HG03097 (cell line): ENCODE results near the gene NUDT14.

Experiments
- ATAC-seq: cut with Tn5 transposase; IDR thresholded peaks from one replicate; pipeline ENCODE4 v1.9.1; 2021; ENCODE audit not compliant: unreplicated experiment, low FRiP score

Gene NUDT14

DNA sequence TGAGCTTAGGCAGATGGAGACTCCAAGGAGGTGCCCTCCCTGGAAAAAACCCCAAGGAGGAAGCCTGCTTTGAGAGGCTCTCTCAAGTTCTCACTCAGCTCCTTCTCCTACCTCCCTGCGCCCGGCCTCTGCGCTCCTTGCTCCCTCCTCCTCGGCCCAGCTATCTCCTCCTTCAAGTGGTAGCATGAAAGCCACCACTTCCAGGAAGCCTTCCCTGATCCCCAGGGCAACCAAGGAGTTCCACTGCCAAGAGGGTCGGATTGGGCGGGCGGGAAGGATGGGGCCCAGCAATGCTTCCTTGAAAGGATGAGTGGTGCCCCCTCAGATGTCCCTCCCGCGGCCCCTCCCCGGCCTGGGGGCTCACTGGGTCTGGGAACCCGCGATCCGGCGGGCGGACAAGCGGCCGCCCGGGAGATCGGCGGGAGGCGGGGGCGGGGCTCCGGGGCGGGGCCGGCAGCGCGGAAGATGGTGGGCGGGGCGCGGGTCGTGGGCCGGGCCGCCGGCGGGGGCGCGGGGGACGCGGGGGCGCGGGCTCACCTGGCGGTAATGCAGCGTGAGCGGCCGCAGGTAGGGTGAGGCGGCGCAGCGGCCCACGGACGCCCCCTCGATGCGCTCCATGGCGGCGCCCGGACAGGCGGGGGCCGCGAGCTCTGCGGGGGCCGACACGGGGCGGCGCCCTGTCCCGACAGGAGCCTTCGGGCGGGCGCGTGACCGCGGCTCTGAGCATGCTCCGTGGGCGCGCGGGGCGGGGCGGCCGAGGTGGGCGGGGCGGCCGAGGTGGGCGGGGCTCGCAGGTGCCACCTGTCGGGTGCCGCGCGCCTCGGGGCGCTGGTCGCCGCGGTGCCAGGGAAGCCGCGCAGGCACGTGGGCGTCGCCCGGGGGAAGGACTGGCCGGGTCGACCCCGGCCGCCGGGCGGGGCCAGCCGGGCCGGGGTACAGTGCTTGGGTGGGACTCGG is at the start of gene NUDT14:
Gene NUDT14, minus strand, starts transcription at position 721 of the 957 bp plus-strand sequence. Its CDS starts 103 bp downstream, at position 618.
- no peak for ATAC-seq

DNA sequence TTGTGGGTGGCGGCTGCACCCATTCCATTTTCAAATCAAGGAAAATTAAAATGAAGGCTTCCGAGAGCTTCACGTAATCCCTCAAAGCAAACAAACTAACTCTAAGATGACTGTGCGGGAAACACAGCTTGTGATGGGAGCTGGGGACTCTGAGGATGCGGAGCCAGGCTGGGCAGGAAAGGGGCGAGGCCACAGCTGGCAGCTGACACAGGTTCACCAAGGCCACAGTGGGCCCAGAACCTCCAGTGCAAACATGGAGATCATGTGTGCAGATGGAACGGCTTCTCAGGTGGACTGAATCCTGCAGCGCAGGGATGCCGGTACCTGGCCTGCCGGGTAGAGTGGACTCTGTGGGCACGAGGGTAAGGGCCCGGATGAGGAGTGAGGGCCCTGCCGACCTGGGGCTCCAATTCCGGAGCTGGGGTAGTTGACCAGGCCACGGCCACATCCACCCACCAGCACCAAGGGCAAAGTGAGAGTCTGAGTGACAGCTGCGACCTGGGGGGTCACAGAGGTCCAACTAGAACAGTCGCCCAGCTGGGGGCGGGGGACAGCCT is 48.1 kb upstream of the NUDT14 start:
- ATAC-seq: no peak

DNA sequence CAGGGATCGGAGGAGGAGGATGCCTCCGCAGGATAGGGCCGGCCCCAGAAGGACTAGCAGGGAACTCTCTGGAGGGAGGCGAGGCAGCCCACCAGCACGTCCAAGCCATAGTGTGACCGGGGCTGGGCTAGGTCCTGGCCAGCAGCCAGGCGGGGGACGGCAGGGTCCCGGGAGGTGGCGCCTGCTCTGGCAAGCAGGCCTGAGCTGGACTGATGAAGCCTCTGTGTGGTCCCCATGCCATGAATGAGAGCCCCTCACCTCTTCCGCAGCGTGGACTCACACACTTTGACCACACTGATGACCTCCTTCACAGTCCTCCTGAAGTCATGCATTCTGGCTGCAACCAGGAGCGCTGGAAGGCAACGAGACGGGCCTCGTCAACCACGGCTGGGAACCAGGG is 47.5 kb upstream of the NUDT14 start:
- ATAC-seq: no peak

DNA sequence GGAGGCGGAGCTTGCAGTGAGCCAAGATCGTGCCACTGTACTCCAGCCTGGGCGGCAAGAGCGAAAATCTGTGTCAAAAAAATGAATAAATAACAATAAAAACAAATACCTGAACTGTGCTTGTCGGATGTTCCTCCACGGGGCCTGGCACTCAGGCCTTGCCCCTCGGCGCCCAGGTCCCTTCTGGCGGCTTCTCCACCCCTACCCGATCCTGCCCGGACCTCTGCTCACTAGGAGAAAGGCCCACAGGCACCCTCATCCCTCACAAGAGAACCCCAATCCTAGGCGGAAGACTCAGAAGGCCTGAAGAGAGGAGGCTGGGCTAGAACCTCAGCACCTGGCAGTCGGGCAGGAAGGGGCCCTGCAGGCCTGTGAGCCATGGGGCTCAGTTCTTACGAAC is 46.2 kb upstream of the NUDT14 start:
- no peak for ATAC-seq

DNA sequence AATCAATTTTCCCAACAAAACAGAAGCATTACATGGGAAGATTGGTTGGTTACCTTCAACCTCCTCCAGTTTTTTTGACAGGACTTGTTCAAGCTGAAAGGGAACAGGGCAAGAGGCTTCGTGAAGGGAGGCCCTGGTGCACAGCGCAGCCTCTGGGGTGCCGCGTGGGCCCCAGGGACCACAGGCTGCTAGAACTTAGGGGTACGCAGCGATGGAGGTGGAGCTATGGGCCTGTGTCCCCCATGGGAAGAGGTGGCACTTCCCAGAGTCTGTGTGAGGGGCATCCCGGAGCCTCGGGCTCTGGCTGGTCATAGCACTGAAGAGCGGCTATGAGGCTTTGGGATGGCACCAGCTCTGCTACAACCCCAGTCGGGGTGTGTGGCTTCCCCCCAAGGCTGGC is 45.1 kb upstream of the NUDT14 start:
- ATAC-seq: no peak

DNA sequence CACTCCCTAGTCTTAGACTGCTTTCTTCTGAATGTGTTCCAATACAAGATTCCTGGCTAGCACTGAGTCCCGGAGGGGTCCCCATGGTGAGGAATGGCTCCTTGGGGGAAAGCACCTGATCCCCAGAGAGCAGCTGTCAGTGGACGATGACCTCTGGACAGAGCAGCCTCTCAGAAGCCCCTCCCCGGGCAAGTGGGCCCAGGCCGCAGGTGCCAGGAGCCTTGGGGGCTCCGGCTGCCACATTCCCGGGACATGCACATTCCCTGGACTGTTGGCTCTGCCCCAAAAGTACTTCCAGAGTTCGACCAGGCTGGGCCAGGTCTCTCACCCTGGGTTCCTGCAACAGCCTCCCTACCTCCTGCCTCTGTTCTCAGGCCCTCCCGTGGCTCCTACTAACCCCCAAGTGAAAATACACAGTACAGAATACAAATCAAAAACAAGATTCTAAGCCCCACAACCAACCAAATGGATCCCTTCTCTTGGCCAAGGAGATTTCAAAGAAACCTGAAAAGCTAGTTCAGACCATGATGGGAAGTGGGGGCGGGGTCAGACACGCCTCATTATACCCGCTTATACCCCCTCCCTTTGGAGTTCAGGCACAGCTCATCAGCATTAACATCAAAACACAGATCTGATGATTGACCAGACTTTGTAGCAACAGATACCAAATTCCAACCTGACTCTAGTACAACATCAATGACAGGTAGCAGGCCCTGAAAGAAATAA is 43.9 kb upstream of the NUDT14 start:
- no peak for ATAC-seq

DNA sequence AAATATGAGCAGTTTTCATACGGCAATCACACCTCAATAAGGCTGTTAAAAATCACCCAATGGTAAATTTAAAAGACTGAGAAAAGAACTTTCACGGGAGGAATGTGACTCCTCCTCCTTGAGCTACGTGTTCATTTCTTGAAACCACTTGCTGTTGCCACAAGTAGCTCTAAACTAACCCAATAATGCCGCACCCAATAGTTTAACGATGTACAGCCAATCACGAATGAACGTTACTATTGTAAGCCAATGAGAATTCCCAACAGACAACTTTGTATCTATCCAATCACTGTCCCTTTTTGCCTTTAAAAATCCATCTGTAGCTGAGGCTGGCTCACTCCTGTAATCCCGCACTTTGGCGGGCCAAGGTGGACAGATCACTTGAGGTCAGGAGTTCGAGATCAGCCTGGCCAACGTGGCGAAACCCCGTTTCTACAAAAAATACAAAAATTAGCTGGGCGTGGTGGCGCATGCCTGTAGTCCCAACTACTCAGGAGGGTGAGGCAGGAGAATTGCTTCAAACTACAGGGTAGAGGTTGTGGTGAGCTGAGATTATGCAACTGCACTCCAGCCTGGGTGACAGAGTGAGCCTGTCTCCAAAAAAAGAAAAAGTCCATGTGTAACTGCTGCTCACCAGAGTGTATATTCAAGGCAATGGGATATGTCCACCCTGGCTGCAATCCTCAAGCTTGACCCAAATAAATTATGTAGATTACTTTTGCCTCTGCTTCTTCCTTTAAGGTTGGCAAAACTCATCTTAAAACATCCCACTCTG is 42.8 kb upstream of the NUDT14 start:
- ATAC-seq: no peak

DNA sequence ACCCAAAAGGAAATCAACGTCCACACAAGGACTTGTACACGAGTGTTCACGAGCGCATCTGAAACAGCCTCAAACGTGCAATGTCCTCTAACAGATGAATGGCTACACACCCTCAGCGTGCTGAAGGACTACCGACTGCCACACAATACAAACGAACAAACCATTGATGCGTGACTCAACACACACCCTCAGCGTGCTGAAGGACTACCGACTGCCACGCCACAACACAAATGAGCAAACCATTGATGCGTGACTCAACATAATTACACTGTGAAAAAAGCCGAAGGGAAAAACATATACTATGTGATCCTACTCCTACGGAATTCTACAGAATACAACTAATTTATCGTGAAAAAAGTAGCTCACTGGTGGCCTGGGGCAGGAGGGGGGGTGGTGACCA is 42.1 kb upstream of the NUDT14 start:
- no peak for ATAC-seq

DNA sequence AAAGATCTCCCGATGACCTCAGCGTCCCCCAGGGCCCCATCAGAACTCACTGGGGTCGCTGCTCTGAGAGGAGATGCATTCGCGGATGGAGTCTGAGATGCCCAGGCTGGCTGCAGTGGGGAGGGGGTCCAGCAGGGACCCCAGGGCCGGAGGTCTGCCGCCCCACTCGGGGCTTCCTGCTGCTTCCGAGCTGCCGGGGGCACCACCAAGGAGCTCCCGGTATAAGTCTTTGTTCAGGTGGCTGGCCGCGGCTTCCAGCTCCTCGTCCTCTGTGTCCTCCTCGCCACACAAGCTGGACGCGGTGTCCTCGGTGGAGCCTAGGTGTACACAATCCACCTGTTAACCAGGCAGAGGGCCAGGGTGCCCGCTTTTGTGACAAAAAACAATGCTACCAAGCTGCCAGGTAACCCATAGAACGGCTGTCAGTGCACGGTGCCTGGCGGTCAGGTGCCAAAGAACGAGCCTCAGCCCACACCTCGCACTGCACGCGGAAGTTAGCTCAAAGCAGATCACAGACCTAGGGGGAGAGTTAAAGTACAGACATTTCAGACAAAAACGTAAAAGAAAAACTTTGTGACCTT is 40.6 kb upstream of the NUDT14 start:
- no peak for ATAC-seq

DNA sequence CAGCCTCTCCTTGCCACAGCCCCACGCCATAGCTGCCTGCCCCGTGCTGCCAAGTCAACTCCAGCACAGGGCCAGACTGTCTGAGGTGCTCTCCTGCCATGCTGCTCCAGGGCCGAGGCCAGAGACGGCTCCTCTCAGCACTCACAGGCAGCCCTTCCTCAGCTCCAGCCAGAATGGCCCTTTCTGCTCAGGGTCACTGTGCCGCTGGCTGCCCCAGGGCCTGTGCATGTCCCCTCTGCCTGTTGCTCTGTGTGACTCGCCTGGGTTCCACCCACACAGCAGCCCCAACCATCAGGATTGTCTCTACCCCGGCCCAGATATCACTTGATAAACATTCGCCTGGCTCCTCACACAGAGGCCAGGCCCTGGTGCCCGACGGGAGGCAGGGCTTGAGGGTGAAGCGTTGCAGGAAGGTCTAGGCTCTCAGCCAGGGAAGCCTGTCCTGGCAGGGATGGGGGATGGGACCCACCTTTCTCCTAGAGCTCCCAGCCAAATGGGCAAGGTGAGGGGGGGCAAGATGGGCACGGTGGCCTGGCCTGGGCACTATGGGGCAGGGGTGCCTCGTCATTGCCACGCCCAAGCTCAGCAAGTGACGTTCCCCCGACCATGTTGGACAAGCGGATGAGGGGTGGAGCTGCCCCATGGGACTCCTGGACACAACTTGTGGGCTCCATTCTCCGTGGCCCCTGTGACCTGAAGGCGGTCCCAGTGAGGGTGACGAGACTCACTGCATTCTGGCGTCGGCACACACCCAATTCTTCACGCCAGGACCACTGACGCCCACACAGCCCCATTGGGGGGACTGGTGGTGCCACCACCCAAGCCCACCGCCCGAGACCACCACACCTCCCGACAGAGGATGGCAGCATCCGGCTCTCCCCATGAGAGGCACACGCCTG is 39.8 kb upstream of the NUDT14 start:
- ATAC-seq: no peak

DNA sequence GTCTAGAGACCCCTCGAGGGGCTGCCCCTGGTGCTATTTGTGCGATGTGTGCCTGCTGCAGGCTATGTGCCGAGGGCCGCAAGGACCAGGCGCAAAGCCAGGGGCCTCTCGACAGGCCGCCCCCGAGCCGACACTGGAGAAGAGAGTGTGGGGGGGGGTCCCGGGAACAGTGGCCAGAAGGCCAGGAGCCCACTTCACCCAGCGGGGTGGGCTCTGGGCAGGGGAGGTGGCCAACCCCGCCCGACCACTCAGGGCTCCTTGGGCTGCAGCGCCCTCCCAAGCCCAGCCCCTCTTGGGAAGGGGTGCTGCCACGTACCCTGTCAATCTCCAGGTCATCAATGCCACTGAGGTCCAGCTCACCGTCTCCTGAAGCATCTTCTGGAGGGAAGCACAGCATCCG is 38.6 kb upstream of the NUDT14 start:
- no peak for ATAC-seq

DNA sequence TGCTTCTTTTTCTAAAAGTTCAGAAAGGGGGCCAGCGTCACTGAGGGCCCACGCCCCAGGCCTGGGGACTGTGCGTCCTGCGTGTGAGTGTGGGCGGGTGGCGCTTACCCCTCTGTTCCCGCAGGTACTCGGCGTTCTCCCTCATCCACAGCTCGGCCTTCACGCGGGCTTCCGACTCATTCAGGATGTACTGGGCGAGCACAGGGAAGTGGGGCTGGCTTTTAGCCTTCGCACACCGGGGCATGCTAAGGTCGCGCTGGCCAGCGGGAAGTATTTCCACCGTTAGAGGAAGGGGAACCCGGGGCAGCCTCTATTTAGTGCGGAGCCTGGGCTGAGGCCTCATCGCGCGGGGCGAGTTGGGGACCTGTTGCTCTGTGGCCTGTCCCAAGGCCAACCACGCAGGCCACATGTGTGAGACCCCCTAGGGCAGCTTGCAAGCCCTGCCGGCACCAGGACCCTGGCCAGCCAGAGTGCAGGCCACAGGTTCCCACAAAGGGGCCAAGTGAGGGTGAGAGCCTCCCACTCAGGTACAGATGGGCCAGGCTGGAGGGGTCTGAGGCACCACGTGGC is 38.0 kb upstream of the NUDT14 start:
- ATAC-seq: no peak

DNA sequence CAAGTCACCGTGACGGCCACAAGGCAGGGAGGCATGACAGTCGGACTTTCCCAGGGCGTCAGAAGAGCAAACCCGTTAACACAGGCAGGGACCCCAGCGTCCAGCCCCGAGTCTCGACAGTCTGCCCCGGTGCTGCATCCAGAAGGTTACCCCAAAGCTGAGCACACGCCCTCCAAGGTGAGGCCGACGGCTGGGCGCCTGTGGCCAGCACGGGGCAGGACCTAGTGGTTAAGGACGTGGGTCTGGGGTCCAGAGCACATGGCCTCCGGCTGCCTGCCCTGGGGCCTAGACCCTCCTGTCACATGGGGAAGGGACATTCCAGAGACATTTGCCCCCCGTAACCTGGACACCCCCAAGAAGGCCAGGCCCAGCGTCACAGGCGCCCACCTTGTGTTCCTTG is 37.5 kb upstream of the NUDT14 start:
- no peak for ATAC-seq

DNA sequence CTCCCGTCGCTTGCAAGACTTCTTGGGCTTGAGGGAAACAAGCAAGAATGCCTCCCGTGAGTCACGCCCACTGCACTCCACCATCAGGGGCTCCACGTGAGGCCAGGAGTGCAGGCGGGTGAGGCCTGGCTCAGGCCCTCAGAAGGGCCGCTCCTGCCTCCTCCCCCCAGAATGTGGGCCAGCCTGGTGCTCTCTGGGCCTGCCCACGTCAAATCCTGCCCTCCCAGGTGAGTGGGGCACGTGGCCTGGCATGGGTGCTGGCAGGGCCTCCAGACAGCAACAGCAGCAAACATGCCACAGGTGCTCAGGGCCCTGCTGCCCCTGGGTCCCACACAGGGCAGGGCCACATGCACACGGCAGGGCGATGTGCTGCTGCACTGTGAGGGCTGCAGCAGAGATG is 36.7 kb upstream of the NUDT14 start:
- ATAC-seq: no peak

DNA sequence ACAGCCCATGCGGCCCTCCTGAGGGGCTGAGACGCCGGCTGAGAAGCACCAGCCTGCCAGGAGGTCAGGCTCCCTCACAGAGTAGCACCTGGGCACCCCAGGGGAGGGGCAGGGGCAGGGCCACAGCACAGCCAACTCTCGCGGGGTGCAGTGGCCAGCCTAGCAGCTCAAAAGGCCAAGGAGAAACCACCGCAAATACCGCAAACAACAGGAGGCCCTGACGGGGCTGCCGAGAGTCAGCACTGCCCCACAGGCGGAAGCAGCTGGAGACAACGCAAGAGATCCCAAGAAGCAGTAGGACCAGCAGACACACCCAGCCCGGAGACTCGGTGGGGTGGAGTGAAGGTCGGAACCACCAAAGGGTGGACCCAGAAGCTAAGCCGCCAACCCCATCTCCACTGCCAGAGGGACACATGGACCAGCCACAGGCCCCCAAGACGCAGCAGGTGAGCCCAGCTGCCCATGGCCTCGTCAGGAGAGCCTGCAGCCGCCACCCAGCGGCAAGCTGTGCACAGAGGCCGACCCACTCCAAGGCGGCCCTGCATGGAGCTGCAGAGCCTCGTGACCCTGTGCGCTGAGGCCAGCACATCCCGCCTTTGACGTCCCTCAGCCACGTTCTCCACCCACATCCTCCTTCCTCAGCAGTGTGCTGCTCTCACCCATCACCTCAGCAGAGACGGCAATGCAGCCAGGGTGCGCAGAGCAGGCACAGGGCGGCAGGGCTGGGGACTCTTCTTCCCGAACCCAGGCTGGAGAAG is 35.6 kb upstream of the NUDT14 start:
- ATAC-seq: no peak

DNA sequence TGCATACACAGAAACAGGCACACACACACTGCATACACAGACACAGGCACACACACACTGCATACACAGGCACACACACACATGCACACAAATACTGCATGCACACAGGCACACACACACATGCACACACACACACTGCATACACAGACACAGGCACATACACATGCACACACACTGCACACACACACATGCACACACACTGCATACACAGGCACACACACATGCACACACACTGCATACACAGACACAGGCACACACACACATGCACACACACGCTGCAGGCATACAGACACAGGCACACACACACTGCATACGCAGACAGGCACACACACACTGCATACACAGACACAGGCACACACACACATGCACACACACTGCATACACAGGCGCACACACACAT is 34.5 kb upstream of the NUDT14 start:
- no peak for ATAC-seq

DNA sequence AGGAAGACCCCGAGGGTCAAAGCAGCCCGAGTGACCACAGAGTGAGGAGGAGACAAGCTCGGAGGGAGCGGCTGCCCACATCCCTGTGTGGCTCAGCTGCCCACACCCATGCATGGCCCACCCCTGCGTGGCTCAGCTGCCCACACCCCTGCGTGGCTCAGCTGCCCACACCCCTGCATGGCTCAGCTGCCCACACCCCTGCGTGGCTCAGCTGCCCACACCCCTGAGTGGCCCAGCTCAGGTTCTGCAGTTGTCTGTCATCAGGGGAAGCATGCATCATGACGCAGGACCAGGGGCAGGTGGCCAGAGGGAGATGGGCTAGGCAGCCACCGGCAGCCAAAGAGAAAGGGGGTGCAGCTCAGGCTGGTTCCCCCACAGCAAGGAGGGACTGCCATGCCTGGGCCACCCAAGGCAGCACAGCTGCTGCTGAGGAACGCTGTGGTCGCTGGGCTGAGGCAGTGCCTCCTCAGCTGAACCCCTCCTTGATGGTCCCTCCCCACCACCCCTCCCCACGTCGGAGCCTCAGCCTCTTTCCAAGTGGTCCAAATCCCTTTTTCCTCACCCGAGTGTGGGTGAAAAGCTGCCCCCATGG is 33.3 kb upstream of the NUDT14 start:
- no peak for ATAC-seq

DNA sequence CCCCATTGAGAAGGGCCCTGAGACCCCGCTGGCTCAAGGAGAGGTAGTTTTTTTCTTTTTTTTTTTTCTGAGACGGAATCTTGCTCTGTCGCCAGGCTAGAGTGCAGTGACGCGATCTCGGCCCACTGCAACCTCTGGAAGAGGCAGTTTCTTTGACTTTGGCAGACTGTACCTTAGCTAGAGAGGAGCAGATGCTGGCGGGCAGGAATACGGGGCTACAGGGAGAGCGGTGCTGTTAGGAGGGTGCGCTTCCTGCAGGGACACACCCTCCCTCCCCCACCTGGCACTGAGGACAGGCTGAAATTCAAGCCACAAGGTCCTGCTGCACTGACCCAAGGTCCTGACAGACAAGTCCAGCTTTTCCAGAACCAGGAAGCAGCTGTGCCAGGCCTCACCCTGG is 32.2 kb upstream of the NUDT14 start:
- ATAC-seq: no peak
